Mammary epithelial cell (primary cell): ENCODE measurements around the gene PAX5.

Experiments used
- CTCF ChIP-seq, 2 donors: IDR thresholded peaks in 1 of 2; conservative IDR thresholded peaks in 1 of 2; 2 replicates each; pipeline ENCODE4 v1.5.1; 2011 to 2012; ENCODE audit warnings: inconsistent platforms in 2 of 2, low read length in 2 of 2, mild to moderate bottlenecking in 2 of 2, control low read depth in 1 of 2, low read depth in 1 of 2; ENCODE audit not compliant: insufficient read depth in 1 of 2; ENCODE audit errors: extremely low read depth in 1 of 2
- EZH2 ChIP-seq: IDR thresholded peaks from 2 replicates; pipeline ENCODE4 v1.6.1; 2012; ENCODE audit warnings: low read length, inconsistent platforms, borderline replicate concordance

GRCh38 chr9:36991516-36992134, 42.4 kb downstream of the PAX5 start:
- peak; percentile 90 to 93 for TF ChIP-seq CTCF (conservative IDR thresholded peaks at IDR 0.05 in 1 of 2, IDR thresholded peaks at IDR 0.05 in 1 of 2; ENCODE audit: extremely low read depth in 1 of 2, insufficient read depth in 1 of 2, low read depth in 1 of 2, low read length in 2 of 2)
- TF ChIP-seq EZH2, result no peak
